ENCODE data around the gene TAF7.
A peak's percentile ranks its signal among the peaks of the same experiment; 100 is the strongest.

TAF7 gene

DNA sequence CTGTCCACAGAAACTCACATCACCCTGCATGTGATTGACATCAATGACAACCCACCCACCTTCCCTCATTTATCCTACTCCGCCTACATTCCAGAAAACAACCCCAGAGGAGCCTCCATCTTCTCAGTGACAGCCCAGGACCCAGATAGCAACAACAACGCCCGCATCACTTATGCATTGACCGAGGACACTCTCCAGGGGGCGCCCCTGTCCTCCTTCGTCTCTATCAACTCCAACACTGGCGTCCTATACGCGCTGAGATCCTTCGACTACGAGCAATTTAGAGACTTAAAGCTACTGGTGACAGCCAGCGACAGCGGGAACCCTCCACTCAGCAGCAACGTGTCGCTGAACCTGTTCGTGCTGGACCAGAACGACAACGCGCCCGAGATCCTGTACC is 24.7 kb upstream of the TAF7 start:
- H3F3A ChIP-seq (ENCODE audit: insufficient read depth, low read length): no peaks in the 10 kb centered on the region
- TF ChIP-seq EZH2phosphoT487 (IDR thresholded peaks at IDR 0.05; ENCODE audit: low read length): no peak
- no peak for TF ChIP-seq EZH2 (optimal IDR thresholded peaks at IDR 0.05; ENCODE audit: low read depth, low read length)
- TF ChIP-seq, protein P1, sequence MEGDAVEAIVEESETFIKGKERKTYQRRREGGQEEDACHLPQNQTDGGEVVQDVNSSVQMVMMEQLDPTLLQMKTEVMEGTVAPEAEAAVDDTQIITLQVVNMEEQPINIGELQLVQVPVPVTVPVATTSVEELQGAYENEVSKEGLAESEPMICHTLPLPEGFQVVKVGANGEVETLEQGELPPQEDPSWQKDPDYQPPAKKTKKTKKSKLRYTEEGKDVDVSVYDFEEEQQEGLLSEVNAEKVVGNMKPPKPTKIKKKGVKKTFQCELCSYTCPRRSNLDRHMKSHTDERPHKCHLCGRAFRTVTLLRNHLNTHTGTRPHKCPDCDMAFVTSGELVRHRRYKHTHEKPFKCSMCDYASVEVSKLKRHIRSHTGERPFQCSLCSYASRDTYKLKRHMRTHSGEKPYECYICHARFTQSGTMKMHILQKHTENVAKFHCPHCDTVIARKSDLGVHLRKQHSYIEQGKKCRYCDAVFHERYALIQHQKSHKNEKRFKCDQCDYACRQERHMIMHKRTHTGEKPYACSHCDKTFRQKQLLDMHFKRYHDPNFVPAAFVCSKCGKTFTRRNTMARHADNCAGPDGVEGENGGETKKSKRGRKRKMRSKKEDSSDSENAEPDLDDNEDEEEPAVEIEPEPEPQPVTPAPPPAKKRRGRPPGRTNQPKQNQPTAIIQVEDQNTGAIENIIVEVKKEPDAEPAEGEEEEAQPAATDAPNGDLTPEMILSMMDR (IDR thresholded peaks at IDR 0.05; ENCODE audit: low read length): no peak
- DNase-seq: no peak
- no peak overlapping the region for H3K4me3 ChIP-seq (ENCODE audit: low read length)
- no peaks in the 10 kb centered on the region for H4K20me1 ChIP-seq (ENCODE audit: insufficient read depth, low read length)
- H3K27me3 ChIP-seq (replicated peaks; ENCODE audit: insufficient read depth, low read length): no peaks in the 10 kb centered on the region; the same call in 1 of the 2 replicates
- H3K4me1 ChIP-seq (ENCODE audit: low read length): no peaks in the 10 kb centered on the region
- H3K9me3 ChIP-seq (replicated peaks; ENCODE audit: insufficient read depth, low read length): no peaks in the 10 kb centered on the region
- H3K9me2 ChIP-seq (replicated peaks; ENCODE audit: insufficient read depth, low read length): no peaks in the 10 kb centered on the region
- no peak overlapping the region for H3K27ac ChIP-seq (ENCODE audit: low read length)
- no peaks in the 10 kb centered on the region for H3K79me2 ChIP-seq (ENCODE audit: low read length)
- no peak overlapping the region for H3K9ac ChIP-seq (ENCODE audit: low read length)
- H2AFZ ChIP-seq (ENCODE audit: low read length): no peak overlapping the region
- H3K36me3 ChIP-seq (replicated peaks; ENCODE audit: insufficient read depth, low read length): no peaks in the 10 kb centered on the region
- no peak overlapping the region for H3K4me2 ChIP-seq (ENCODE audit: low read depth, low read length)

DNA sequence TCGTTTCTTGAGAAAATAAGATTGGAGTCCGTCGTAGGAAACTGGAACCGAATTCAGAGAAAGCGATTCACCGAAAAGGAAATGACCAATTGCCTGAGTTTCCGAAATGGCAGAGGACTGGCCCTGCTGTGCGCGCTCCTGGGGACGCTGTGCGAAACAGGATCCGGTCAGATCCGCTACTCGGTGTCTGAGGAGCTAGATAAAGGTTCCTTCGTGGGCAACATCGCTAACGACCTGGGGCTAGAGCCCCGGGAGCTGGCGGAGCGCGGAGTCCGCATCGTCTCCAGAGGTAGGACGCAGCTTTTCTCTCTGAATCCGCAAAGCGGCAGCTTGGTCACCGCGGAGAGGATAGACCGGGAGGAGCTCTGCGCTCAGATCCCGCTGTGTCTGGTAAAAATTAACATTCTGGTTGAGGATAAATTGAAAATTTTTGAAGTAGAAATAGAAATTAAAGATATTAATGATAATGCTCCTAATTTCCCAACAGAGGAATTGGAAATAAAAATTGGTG is 23.4 kb upstream of the TAF7 start:
- Histone ChIP-seq H3K9ac (ENCODE audit: low read length) (no peak overlapping the region), H3K79me2 (ENCODE audit: low read length) (no peaks in the 10 kb centered on the region), H3K9me3 (replicated peaks; ENCODE audit: insufficient read depth, low read length) (no peaks in the 10 kb centered on the region), H3K27ac (ENCODE audit: low read length) (no peak overlapping the region), H4K20me1 (ENCODE audit: insufficient read depth, low read length) (no peaks in the 10 kb centered on the region), H3K9me2 (replicated peaks; ENCODE audit: insufficient read depth, low read length) (no peaks in the 10 kb centered on the region), H3K4me2 (ENCODE audit: low read depth, low read length) (no peak overlapping the region), H3F3A (ENCODE audit: insufficient read depth, low read length) (no peaks in the 10 kb centered on the region), H3K36me3 (replicated peaks; ENCODE audit: insufficient read depth, low read length) (no peaks in the 10 kb centered on the region), H2AFZ (ENCODE audit: low read length) (no peak overlapping the region), H3K27me3 (replicated peaks; ENCODE audit: insufficient read depth, low read length) (no peaks in the 10 kb centered on the region; the same call in 1 of the 2 replicates), H3K4me3 (ENCODE audit: low read length) (no peak overlapping the region), H3K4me1 (ENCODE audit: low read length) (no peaks in the 10 kb centered on the region)
- no peak for DNase-seq
- TF ChIP-seq EZH2 (optimal IDR thresholded peaks at IDR 0.05; ENCODE audit: low read depth, low read length): no peak
- TF ChIP-seq, protein P1 (IDR thresholded peaks at IDR 0.05; ENCODE audit: low read length): no peak
- TF ChIP-seq EZH2phosphoT487 (IDR thresholded peaks at IDR 0.05; ENCODE audit: low read length): no peak

DNA sequence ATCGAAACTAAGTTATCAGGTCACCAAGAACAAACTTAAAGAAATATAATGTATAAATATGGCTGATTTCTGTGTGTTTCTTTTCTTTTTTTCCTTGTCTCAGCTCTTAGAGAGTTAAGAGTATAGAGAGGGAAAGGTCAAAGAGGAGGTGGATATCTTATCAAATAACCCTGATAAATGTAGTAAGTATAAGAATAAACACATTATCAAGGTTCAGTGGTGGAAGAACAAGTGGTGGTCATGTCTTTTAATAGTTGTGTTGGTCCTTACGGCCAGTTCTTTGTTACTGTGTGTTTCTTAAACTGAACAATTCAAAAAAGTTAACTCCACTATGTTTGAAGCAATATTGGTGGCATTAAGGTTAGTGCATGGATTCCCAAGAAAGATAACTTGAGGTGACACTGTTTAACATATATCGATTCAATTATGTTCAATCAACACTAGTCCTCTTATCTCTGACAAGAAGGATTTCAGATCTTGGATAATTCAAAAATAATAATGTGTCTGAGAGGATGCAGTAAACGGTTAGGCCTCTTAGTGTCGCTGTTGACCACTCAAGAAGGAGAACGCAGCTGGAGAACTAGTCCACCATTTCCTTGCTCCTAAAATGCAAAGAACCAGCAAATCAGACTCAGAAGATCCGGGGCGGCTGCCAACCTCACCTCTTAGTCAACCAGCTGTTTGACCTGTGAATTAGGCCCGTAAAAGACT is 22.8 kb upstream of the TAF7 start, which contains the start of gene PCDHGA3:
PCDHGA3 (plus strand) TSS at position 588 of the 711 bp plus-strand sequence. CDS start 205 bp downstream, outside the sequence.
- Histone ChIP-seq H3K4me1 (ENCODE audit: low read length) (no peaks in the 10 kb centered on the region), H3K9me2 (replicated peaks; ENCODE audit: insufficient read depth, low read length) (no peaks in the 10 kb centered on the region), H3K27ac (ENCODE audit: low read length) (no peak within 1 kb of the TSS), H3K4me3 (ENCODE audit: low read length) (no peak within 1 kb of the TSS), H4K20me1 (ENCODE audit: insufficient read depth, low read length) (no peaks in the 10 kb centered on the region), H3K4me2 (ENCODE audit: low read depth, low read length) (no peak within 1 kb of the TSS), H2AFZ (ENCODE audit: low read length) (no peak within 1 kb of the TSS), H3K9ac (ENCODE audit: low read length) (no peak within 1 kb of the TSS), H3K79me2 (ENCODE audit: low read length) (no peaks in the 10 kb centered on the region), H3K9me3 (replicated peaks; ENCODE audit: insufficient read depth, low read length) (no peaks in the 10 kb centered on the region), H3F3A (ENCODE audit: insufficient read depth, low read length) (no peaks in the 10 kb centered on the region), H3K27me3 (replicated peaks; ENCODE audit: insufficient read depth, low read length) (no peaks in the 10 kb centered on the region; the same call in 1 of the 2 replicates), H3K36me3 (replicated peaks; ENCODE audit: insufficient read depth, low read length) (no peaks in the 10 kb centered on the region)
- peak; percentile 38 for DNase-seq
- TF ChIP-seq, protein P1 (IDR thresholded peaks at IDR 0.05; ENCODE audit: low read length): peak; percentile 37
- TF ChIP-seq EZH2 (optimal IDR thresholded peaks at IDR 0.05; ENCODE audit: low read depth, low read length): no peak

Data from MM.1S (cell line).